ENCODE data around the gene ELL. TPM values are rescaled to one million over a fixed set of nuclear protein-coding genes. Genes with fewer than 3 reads are reported as not detected.
A peak's percentile ranks its signal among the peaks of the same experiment; 100 is the strongest.

The ELL gene
- total and polyA plus RNA-seq, 9 of the 15 experiments (the other 6 are each of a cell fraction or from before 2014, with no cell fraction given), result 0.24 to 22.5 (median 4.1) TPM

- 0 out of 4 replicates have a peak, but pooled peaks of 1 of the 2 experiments have one; percentile 6 for TF ChIP-seq RAD21 (CRISPR knock-in tag; conservative IDR thresholded peaks at IDR 0.05 in 1 of 2, IDR thresholded peaks at IDR 0.05 in 1 of 2)
- no peak for TF ChIP-seq BCLAF1 (IDR thresholded peaks at IDR 0.05; ENCODE audit: borderline replicate concordance in 1 of 2, control insufficient read depth in 1 of 2, low read depth in 2 of 2, low read length in 1 of 2)
- no peak for TF ChIP-seq MCM7 (IDR thresholded peaks at IDR 0.05)
- no peak for TF ChIP-seq ZNF274 (IDR thresholded peaks at IDR 0.05; ENCODE audit: borderline replicate concordance, low read depth, low read length)
- TF ChIP-seq HOMEZ (CRISPR knock-in tag; IDR thresholded peaks at IDR 0.05), result no peak
- TF ChIP-seq ID3 (CRISPR knock-in tag; IDR thresholded peaks at IDR 0.05), result no peak
- TF ChIP-seq ID3 (tag; IDR thresholded peaks at IDR 0.05), result no peak
- no peak for TF ChIP-seq CBX5 (IDR thresholded peaks at IDR 0.05; ENCODE audit: borderline replicate concordance, low read depth)
- TF ChIP-seq ZFX (CRISPR knock-in tag; IDR thresholded peaks at IDR 0.05), result no peak; the same call in 1 of the 2 replicates
- TF ChIP-seq ZFPM2 (CRISPR knock-in tag; IDR thresholded peaks at IDR 0.05), result no peak
- TF ChIP-seq HNRNPK (IDR thresholded peaks at IDR 0.05; ENCODE audit: low read depth, low read length, poor library complexity, severe bottlenecking), result no peak
- TF ChIP-seq ETV6 (IDR thresholded peaks at IDR 0.05; ENCODE audit: borderline replicate concordance in 1 of 2, low read depth in 2 of 2, low read length in 1 of 2), result peak; percentile 67; a peak in 3 of 4 replicates
- no peak for TF ChIP-seq ETV6 (CRISPR knock-in tag; IDR thresholded peaks at IDR 0.05; ENCODE audit: borderline replicate concordance)
- TF ChIP-seq ZBTB11 (CRISPR knock-in tag; IDR thresholded peaks at IDR 0.05), result peak in 2 of 3 experiments; percentile 80 to 89; a peak in 4 of 6 replicates
- TF ChIP-seq GTF2A2 (tag; IDR thresholded peaks at IDR 0.05), result no peak
These were observed 43.1 kb downstream of the ELL start (continued) for GRCh38 chr19:18478545-18479311.
